HepG2 (cell line): ENCODE data around the gene TNFSF12. TPM values are rescaled to one million over a fixed set of nuclear protein-coding genes. Genes with fewer than 3 reads are reported as not detected.

Source experiments
- CBX2 ChIP-seq, 2 experiments: fragments of 200-600 bp in 1 of 2; sonication (generic); formaldehyde crosslinking in 1 of 2; IDR thresholded peaks; 2 replicates each; pipeline versions ENCODE4 v1.7.0 to v1.8.1; 2018 to 2022; ENCODE audit warnings: low read depth in 2 of 2, low read length in 1 of 2, mild to moderate bottlenecking in 1 of 2, missing genetic modification reagents in 1 of 2
- CCAR2 ChIP-seq: fragments of 200-400 bp; formaldehyde crosslinking; optimal IDR thresholded peaks from 2 replicates; pipeline ENCODE3; 2018; ENCODE audit warnings: low read depth, mild to moderate bottlenecking, low read length, moderate library complexity
- FOSL1 ChIP-seq: sonication (generic); formaldehyde crosslinking; IDR thresholded peaks from 2 replicates; pipeline ENCODE4 v1.9.0; 2021; ENCODE audit warnings: missing genetic modification reagents, borderline replicate concordance
- FOXC1 ChIP-seq: sonication (generic); formaldehyde crosslinking; IDR thresholded peaks from 2 replicates; pipeline ENCODE4 v1.8.0; 2022; ENCODE audit warnings: mild to moderate bottlenecking, missing genetic modification reagents, borderline replicate concordance
- FOXO4 ChIP-seq: sonication (generic); formaldehyde crosslinking; conservative IDR thresholded peaks from 2 replicates; pipeline ENCODE4 v1.8.1; 2023; ENCODE audit warnings: missing genetic modification reagents
- HIC2 ChIP-seq: sonication (generic); formaldehyde crosslinking; IDR thresholded peaks from 2 replicates; pipeline ENCODE4 v1.9.0; 2022; ENCODE audit warnings: low read depth, missing genetic modification reagents
- MAZ ChIP-seq, 2 experiments: sonication (generic) in 1 of 2; formaldehyde crosslinking in 1 of 2; IDR thresholded peaks; 2 replicates each; pipeline versions ENCODE4 v1.5.0 to v1.6.1; 2012 to 2020; ENCODE audit warnings: low read depth in 2 of 2, mild to moderate bottlenecking in 2 of 2, borderline replicate concordance in 1 of 2, improper control_type of control experiment in 1 of 2, low read length in 1 of 2, missing genetic modification reagents in 1 of 2, moderate library complexity in 1 of 2
- MEF2D ChIP-seq: sonication (generic); formaldehyde crosslinking; IDR thresholded peaks from 2 replicates; pipeline ENCODE4 v1.5.1; 2020; ENCODE audit warnings: mild to moderate bottlenecking, missing genetic modification reagents
- NFYB ChIP-seq: sonication (generic); formaldehyde crosslinking; IDR thresholded peaks from 2 replicates; pipeline ENCODE4 v1.4.0; 2020; ENCODE audit warnings: missing genetic modification reagents
- NRL ChIP-seq: sonication (generic); formaldehyde crosslinking; IDR thresholded peaks from 2 replicates; pipeline ENCODE4 v1.5.0; 2020; ENCODE audit warnings: missing genetic modification reagents, mild to moderate bottlenecking, moderate library complexity, borderline replicate concordance
- PHB2 ChIP-seq: fragments of 450-650 bp; IDR thresholded peaks from 2 replicates; pipeline ENCODE4 v1.6.1; 2018; ENCODE audit not compliant: partially characterized antibody
- SETDB1 ChIP-seq: sonication (generic); formaldehyde crosslinking; IDR thresholded peaks from 2 replicates; pipeline ENCODE4 v1.5.1; 2020; ENCODE audit warnings: missing genetic modification reagents, mild to moderate bottlenecking, borderline replicate concordance
- SRSF1 ChIP-seq: fragments of 200-400 bp; formaldehyde crosslinking; optimal IDR thresholded peaks from 2 replicates; pipeline ENCODE3; 2017; ENCODE audit warnings: mild to moderate bottlenecking, low read depth, low read length, moderate library complexity
- ZFP90 ChIP-seq: sonication (generic); formaldehyde crosslinking; IDR thresholded peaks from 2 replicates; pipeline ENCODE4 v1.8.0; 2022; ENCODE audit warnings: missing genetic modification reagents, mild to moderate bottlenecking, inconsistent platforms, borderline replicate concordance
- ZNF180 ChIP-seq: sonication (generic); formaldehyde crosslinking; IDR thresholded peaks from 2 replicates; pipeline ENCODE4 v1.4.0; 2020; ENCODE audit warnings: low read depth, missing genetic modification reagents, borderline replicate concordance
- ZNF546 ChIP-seq: sonication (generic); formaldehyde crosslinking; conservative IDR thresholded peaks from 2 replicates; pipeline ENCODE4 v1.8.1; 2023; ENCODE audit warnings: mild to moderate bottlenecking, missing genetic modification reagents
- ZNF644 ChIP-seq: IDR thresholded peaks from 2 replicates; pipeline ENCODE4 v1.6.1; 2016; ENCODE audit warnings: low read depth
- ZNF670 ChIP-seq: sonication (generic); formaldehyde crosslinking; IDR thresholded peaks from 2 replicates; pipeline ENCODE4 v1.8.0; 2022; ENCODE audit warnings: mild to moderate bottlenecking, missing genetic modification reagents, borderline replicate concordance
- ZNF678 ChIP-seq: sonication (generic); formaldehyde crosslinking; IDR thresholded peaks from 2 replicates; pipeline ENCODE4 v1.4.0; 2020; ENCODE audit warnings: mild to moderate bottlenecking, missing genetic modification reagents
- ZNF691 ChIP-seq: sonication (generic); formaldehyde crosslinking; IDR thresholded peaks from 2 replicates; pipeline ENCODE4 v1.4.0; 2020; ENCODE audit warnings: missing genetic modification reagents, low read depth, mild to moderate bottlenecking, borderline replicate concordance
- ZNF713 ChIP-seq: sonication (generic); formaldehyde crosslinking; IDR thresholded peaks from 2 replicates; pipeline ENCODE4 v1.4.0; 2020; ENCODE audit warnings: mild to moderate bottlenecking, missing genetic modification reagents
- polyA plus RNA-seq, 8 experiments: library from polyadenylated mRNA; depleted of rRNA in 3 of 8; stranded (reverse) in 7 of 8; unstranded in 1 of 8; fragments of >200 nt; fragmentation: Illumina TruSeq in 4 of 8; extraction: Trizol in 4 of 8; gene quantifications; 2 replicates each; pipeline versions ENCODE4 v1.2.1 to v1.2.3, GENCODE V29; 2011 to 2016; ENCODE audit warnings: low read depth in 4 of 8, missing spikeins in 1 of 8, mixed read lengths in 1 of 8; ENCODE audit not compliant: insufficient read depth in 1 of 8
- total RNA-seq, 5 experiments: library from RNA; depleted of rRNA; stranded (reverse); fragments of >200 nt; fragmentation: Illumina TruSeq; extraction: Trizol; gene quantifications; 2 replicates each; pipeline ENCODE4 v1.2.3, GENCODE V29; 2016; ENCODE audit warnings: low read depth in 1 of 5

The TNFSF12 gene
- total and polyA plus RNA-seq, 2 of the 13 experiments (the other 11 are each of a cell fraction or from before 2014, with no cell fraction given), result 0.93 to 7.2 TPM

- TF ChIP-seq NRL (0 out of 2 replicates have a peak, but pooled peaks have one; percentile 37), MEF2D (CRISPR knock-in tag) (peak; percentile 84), CBX2 (IDR thresholded peaks at IDR 0.05; ENCODE audit: low read depth, low read length) (no peak), CBX2 (CRISPR knock-in tag; IDR thresholded peaks at IDR 0.05; ENCODE audit: low read depth) (no peak), FOXC1 (no peak), CCAR2 (no peak), NFYB (CRISPR knock-in tag) (no peak), SRSF1 (no peak), PHB2 (no peak), ZNF644 (CRISPR knock-in tag) (no peak), FOSL1 (CRISPR knock-in tag) (0 out of 2 replicates have a peak, but pooled peaks have one; percentile 29), ZNF678 (CRISPR knock-in tag) (no peak), ZNF670 (CRISPR knock-in tag) (peak; percentile 81; the same call in 1 of the 2 replicates), FOXO4 (CRISPR knock-in tag) (no peak), HIC2 (CRISPR knock-in tag) (peak; percentile 32; the same call in 1 of the 2 replicates), MAZ (IDR thresholded peaks at IDR 0.05; ENCODE audit: borderline replicate concordance, low read depth, low read length) (no peak), MAZ (CRISPR knock-in tag; IDR thresholded peaks at IDR 0.05; ENCODE audit: low read depth) (peak; percentile 57), SETDB1 (CRISPR knock-in tag) (no peak), ZNF546 (CRISPR knock-in tag) (no peak), ZNF180 (CRISPR knock-in tag) (no peak), ZNF713 (CRISPR knock-in tag) (no peak), ZNF691 (CRISPR knock-in tag) (no peak; the same call in 1 of the 2 replicates), ZFP90 (CRISPR knock-in tag) (peak; percentile 78; the same call in 1 of the 2 replicates)
Observed at GRCh38 chr17:7579001-7579833, 30.4 kb downstream of the TNFSF12 start, which contains the start of gene CD68 (continued).
